Stimulated activated CD8-positive, alpha-beta memory T cell treated with anti-CD3 and anti-CD28 coated beads, Interleukin-12 subunit alpha, Interleukin-12 subunit beta, amount 100 ng/mL, for 4 hours (primary cell): ENCODE results near the gene KIAA0232.
A peak's percentile ranks its signal among the peaks of the same experiment; 100 is the strongest.

Experiments used
- DNase-seq: peaks from one replicate; pipeline ENCODE4 v3.0.0-alpha.2; 2020; ENCODE audit warnings: low read depth

Gene KIAA0232

DNA sequence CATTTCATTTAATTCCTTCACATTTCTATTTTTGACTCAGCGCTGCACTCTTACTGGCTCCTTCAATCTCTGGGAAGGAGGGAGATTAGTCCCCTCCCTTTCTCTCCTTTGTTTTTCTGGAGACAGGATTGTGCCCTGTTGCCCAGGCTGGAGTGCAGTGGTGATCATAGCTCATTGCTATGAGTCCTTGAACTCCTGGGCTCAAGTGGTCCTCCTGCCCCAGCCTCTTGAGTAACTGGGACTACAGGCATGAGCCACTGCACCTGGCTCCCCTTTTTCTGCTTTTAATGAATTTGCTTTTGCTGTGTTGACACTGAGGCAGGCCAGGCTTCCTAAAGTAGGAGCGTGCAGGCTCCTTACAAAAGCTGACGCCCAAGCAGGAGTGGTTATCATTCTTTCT lies 137.6 kb downstream of the KIAA0232 start:
- DNase-seq: no peak

DNA sequence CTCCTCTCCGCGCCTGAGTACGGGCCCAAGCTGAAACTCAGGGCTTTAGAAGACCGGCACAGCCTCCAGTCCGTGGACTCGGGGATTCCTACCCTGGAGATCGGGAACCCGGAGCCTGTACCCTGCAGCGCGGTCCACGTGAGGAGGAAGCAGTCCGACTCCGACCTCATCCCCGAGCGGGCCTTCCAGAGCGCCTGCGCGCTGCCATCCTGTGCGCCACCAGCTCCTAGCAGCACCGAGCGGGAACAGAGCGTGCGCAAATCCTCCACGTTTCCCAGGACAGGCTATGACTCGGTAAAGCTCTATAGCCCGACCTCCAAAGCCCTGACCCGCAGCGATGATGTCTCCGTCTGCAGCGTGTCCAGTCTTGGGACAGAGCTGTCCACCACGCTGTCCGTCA lies 141.0 kb downstream of the KIAA0232 start:
- no peak for DNase-seq

DNA sequence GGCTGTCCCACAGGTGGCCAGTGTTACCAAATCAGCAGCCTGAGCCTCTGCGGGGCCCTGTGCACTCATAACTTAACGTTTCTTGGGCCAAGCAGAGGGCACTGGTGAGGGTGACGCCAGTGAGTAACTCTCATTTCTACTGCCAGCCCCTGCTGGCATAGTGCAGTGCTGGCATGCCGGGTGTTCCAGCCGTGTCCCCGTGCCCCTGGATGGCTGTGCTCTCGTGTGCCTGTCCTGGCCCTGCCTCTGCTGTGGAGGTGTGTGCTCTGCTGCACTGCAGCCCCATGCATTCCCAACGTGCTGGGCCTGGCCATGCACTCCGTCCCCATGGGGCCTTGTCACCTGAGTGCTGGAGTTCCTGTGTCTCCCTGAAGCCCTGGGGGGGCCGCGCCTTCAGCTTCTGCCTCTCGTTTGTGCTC lies 141.8 kb downstream of the KIAA0232 start:
- DNase-seq: no peak

DNA sequence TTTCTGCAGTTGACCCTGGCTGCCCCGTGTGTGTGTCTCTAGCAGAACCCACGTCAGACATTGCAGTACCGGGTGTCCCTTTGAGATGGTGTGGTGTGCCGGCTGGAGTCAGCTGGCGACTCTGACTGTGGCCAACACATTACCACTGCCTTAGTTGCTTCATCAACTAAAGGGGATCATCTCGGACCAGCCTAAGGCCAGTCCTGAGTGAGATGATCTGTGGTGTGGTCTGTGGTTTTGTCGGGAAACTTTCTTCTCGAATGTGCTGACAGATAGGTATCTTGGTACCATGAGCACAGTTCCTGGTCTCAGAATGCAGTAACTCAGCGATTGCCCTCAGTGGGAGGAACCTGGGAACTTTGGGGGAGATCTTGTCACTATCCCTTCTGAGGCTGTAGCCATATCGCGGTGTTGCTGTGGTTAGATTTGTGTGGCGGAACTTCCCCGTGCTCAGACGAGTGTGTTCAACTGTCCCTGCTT lies 142.9 kb downstream of the KIAA0232 start:
- no peak for DNase-seq

DNA sequence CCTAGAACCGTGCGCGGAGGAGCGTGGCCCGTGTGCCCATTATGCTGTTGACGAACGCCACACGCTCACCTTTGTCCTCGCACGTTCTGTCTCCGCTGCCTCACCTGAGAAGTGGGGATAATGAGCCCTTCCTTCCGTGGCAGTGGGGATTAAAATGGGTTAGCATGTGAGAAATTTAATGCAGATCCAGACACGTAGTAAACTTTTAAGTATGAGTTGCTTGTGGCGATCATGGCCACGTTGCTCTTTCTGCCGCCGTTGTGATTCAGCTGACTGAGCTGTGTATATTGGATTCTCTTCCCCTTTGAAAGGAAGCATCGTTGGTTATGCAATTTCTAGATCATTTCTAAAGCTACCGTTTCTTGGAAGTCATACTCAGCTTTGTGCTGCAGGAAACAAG lies 143.6 kb downstream of the KIAA0232 start:
- no peak for DNase-seq

DNA sequence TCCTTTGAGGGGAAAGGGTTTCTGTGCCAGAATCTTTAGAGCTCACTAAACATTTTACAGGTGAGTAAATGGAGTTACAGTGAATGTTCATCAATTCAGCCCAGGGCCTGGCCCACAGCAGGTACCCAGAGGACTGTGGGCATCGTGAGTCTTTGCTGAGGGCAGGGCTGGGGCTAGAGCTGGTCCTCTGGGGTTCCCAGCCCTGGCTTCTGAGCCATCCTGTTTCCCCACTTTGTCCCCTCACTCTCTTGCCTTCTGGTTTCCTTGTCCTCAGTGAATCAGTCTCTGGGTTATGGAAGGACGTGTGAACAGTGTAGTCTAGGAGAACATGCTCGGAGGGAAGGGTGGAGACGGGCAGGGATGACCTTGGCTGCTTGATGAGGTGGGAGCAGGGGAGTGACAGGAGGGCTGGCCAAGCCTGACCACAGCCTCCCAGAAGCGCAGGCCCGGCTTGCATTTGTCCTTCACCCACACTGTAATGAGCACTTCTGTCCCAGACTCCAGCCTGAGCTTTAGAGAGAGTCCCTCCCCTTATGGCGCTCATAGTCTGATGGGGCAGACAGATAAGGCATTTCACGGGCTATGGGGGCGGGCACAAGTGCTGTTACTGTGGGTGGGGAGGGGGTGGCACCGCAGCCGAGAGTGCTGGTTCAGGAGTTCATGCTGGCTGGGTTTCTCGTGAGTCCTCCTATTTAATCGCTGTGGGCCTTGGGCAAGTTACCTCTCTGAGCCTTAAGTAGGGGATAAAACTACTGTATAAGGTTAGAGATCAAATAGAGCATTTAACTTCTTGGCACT lies 144.4 kb downstream of the KIAA0232 start:
- peak; percentile 39 for DNase-seq

DNA sequence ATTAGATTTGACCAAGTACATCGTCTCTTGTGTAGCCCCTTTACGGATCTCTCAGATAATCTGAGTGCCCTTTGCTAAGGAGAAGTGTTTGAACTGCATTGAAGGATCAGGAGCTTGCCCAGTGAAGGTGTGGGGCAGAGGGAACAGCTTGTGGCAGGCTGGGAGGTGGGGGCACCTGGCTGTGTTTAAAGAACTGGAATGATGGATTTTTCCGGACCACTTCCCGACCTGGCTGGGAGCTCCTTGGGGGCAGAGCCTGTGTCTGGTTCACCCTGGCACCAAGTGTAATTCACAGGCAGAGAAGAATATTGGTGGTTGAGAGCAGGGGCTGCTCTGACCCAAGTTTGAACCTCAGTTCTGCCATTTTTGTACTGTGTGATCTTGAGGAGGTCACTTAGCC lies 145.6 kb downstream of the KIAA0232 start:
- DNase-seq: no peak

DNA sequence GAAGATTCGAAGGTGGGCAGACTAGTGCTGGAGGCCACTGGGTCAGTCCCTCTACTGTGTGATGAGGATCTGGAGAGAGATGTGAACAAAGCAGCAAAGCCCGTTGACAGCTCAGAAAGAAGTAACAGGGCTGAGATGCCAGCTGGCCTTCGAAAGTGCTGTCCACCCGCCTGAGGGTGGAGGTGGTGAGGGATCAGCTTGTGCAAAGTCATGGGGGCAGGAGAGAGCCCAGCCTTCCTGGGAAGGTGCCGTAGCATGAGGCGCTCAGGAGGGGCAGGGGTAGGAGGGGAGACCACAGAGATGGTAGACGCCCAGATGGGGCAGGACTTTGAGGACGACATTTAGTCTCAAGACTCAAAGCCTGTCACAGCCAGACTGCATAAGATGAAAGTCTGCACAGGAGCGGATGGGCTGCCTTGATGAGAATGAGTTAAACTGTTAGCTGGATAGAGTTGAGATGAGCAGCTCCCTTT lies 146.8 kb downstream of the KIAA0232 start:
- no peak for DNase-seq

DNA sequence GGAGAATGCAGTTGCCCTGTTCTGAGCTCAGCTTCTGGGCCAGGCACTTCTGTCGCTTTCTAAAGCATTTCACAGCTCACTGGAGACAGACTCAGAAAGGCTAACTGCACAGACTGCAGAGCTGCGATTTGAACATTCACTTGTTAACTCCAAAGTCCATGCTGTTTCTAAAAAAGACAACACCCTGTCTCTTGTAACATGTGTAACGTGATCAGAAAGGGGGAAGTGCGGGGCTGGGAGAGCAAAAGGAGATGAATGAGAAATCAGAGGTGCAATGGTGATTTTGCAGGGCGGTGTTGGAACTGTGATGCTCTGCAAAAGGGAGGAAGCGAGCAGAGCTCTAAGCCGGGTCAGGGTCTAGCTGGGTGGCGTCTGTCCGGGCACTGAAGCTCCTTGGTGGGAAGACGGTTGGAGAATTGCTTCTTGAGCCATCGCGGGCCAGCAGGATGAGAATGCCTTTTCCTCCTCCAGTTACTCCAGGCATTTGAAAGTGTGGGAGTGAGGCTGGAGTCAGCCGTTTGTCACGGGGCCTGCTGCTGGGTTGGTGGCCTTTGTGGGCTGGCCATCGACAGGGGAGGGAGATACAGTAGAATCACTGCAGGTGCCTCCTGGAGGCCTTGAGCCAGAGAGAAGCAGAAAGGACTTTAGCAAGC lies 147.4 kb downstream of the KIAA0232 start:
- DNase-seq: no peak

DNA sequence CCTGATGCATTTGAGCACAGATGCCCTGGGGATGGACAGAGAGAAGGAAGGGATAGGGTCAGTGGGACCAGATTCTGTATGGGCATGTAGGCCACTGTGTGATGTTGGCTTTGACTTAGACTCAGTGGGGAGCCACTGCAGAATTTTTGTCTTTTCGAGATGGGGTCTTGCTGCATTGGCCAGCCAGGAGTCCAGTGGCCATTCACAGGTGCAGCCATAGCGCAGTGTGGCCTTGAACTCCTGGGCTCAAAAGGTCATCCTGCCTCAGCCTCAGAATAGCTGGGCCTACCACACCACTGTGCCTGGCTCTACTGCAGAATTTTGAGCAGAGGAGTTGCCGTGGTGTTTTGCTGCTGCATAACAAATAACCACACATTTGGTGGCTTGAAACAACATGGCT lies 149.9 kb downstream of the KIAA0232 start:
- no peak for DNase-seq

DNA sequence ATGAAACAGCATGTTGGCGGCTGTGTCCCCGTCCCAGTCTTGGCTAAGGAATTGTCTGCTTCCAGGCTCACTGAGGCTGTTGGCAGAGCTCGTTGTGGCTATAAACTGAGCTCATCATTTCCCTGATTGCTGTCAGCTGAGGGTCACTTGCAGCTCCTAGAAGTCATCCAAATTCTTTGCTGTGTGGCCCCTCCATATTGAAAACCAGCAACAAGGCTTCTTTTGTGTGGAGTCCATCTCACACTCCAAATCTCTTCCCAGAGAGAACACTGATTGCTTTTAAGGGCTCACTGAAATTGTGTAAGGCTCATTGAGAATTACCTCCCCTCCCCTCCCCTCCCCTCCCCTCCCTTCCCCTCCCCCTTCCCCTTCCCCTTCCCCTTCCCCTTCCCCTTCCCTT lies 150.4 kb downstream of the KIAA0232 start:
- no peak for DNase-seq
